HG03457 (cell line): ENCODE data around the gene ZNF415.
"Not testable (repeated sequence)": the region's sequence is repeated elsewhere in the genome, so short reads cannot be mapped to it uniquely, and the experiment has no call there.

Source experiments
- ATAC-seq: cut with Tn5 transposase; IDR thresholded peaks from one replicate; pipeline ENCODE4 v1.9.1; 2021; ENCODE audit warnings: moderate number of reproducible peaks; ENCODE audit not compliant: unreplicated experiment

ZNF415 gene

DNA sequence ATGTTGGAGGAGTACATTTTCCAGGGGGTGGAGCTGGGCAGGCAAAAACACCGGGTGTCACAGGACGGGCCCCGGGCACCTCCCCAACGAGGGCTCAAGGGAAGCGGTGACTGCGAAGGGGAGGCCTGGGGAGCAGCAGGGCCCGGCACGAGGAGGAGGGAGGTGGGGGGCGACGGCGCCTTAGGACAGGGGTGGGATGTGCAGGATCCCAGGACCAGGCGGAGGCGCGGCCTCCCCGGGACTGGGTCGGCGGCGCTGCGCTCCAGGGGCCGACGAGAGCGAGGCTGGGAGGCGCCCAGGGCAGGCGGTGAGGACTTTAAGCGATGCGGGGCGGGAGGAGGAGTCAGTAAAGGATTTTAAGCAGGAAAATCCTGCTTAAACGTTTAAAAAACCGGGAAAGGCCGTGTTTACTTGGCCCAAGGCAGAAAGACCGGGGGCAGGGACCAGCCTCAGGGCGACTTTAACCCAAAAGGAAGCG, 29.9 kb downstream of the ZNF415 start:
- ATAC-seq, result no peak

- ATAC-seq, result no peak
Observed at GRCh38 chr19:53102206-53102755, 30.4 kb downstream of the ZNF415 start.

DNA sequence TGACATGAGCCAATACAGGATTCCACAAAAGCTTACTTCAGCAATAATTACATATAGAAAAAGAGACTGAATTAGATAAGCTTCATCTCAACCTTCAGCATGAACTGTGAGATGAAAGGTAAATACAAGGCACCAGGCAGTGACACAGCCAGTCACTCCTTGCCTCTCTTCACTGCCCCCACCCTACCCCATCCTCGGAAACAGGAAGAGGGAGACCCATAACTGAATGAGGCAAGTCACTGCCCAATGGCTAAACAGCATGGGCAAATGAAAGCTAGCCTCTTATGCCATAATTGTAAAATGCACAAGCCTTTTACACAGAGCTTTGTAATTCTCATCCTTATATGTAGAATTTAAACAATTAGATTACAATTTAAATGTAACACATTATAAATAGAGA, 31.2 kb downstream of the ZNF415 start:
- ATAC-seq, result no peak

GRCh38 chr19:53098570-53098969, 34.1 kb downstream of the ZNF415 start:
- ATAC-seq, result not testable (repeated sequence)

DNA sequence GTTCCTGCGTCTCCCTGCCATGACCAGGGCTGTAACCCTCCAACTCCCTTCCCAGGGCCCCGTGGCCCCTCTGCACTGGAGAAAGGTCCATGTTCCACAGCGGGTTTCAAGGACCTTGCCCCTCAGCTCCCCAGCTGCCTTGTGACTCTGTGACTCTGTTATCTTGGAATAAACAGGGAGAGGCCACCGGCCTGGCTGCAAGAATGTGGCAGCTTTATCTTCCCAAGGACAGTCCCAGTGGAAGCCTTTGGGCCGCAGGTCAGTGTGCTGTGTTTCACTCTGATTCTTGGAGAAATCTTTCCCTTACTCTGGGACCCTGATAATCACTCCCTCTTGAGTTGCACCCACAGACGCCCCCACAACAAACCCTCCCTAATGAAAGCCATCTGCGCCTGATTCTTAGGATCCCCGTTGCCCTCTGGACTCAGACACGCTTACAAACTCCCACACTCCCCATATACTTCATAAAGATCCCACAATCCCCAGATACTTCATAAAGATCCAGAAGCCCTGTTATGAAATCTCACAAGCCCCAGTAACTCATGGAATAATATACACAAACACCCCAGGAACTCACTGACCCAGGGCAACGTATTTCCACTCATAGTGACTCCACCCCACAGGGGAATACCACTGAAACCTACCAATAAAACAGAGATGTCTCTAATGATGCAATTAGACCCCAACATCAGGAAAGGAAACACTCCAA, 35.6 kb downstream of the ZNF415 start:
- ATAC-seq, result not testable (repeated sequence)

GRCh38 chr19:53096579-53096978, 36.1 kb downstream of the ZNF415 start:
- ATAC-seq, result not testable (repeated sequence)

DNA sequence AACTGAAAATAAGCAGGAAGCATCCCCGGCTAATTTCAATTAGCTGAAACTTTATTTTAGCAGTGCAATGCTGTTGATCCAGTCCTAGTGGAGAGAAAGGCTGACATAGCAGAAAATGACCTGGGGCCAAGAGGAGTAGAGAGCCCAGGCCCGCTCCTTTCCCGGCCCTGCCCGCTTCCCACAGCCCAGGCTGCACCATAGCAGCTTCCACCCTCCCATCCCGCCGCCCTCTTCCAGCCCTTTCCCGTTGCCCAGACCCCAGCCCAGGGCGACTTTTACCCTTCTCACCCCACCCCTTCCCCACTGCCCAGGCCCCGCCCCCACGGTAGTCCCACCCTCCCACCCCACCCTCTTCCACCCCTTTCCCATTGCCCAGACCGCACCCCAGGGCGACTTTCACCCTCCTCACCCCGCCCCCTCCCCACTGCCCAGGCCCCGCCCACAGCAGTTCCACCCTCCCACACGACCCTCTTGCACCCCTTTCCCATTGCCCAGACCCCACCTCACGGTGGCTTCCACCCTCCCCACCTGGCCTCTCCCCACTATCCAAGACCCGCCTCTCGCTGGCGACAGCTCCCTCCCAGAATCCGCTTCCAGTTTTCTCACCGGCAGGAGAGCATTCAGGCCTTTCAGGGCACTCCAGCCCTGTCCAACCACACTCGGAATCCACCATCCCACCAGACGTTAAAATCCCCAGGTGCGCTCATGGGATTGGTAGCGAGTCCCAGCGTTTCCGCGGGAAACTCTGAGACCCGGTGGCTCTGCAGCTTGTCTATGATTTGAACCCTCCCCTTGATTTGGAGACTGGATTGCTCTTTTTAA, 37.7 kb downstream of the ZNF415 start:
- ATAC-seq, result no peak

DNA sequence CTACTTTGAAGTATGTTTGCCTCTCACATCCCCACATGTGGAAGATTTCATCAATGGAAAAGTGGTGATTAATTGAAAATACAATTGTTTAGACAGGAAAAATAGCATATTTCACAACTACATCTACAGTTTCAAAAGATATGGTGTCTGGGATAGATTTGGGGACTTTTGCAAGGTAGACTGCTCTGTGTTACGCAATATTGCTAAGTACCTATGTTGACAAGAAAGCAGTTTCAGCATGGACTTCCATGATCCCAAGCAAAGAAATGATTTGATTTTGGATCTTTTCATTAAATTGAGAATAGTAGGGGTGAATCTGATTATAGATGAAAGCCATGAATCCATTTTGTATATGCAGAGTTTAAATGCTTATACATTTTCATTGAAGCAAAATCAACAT, 40.0 kb downstream of the ZNF415 start:
- ATAC-seq, result no peak

- no peak for ATAC-seq
Observed at GRCh38 chr19:53091413-53092254, 41.1 kb downstream of the ZNF415 start.

GRCh38 chr19:53088091-53088490, 44.6 kb downstream of the ZNF415 start:
- ATAC-seq, result no peak

DNA sequence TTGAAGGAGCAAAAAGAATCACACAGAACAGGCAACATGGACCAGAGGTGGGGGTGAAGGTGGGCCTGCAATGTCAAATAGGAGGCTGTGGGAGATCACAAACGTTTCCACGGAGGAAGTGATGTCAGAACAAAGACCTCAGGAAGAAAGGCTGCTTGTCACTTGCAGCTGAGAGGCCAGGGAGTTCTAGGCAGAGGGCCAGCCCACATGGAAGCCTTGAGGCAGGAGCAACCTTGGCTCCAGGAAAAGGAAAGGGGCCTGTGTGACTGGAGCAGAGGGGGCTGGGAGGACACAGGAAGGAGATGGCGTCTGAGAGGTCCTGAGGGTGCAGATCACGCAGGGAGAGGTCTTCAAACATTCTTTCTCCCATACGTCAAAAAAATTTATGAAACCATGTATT, 45.8 kb downstream of the ZNF415 start:
- ATAC-seq, result no peak

DNA sequence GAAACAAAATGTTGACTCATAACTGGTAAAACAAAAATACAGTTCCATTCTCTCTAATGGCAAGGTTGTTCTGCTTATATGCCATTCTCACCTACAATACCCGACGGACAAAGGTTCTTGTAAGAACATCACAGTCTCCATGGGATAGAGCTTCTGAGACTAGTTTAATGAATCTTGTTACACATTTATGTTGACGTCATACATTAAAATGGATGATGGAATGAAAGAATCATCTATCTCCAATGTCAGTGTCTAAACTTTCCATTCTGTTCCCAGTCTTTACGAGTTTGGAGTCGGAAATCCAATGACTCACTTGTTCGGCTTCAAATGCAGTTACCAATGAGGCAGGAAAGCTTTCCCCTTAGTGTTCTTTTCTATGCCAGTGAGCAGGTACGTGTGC, 47.2 kb downstream of the ZNF415 start:
- ATAC-seq, result no peak

DNA sequence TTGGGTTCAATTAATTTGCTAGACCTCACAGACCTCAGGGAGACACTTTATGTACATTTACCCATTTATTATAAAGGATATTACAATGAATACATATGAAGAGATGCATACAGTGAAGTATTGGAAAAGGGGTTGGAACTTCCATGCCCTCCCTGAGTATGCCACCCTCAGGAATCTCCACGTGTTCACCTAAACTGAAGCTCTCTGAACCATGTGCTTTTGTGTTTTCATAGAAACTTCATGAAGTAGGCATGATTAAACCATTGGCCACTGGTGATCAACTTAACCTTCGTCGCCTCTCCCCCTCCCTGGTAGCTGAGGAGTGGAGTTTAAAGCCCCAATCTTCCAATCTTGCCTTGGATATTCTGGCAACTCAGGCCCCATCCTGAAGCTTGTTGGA, 49.8 kb downstream of the ZNF415 start:
- ATAC-seq, result no peak

GRCh38 chr19:53079313-53079924, 53.3 kb downstream of the ZNF415 start:
- ATAC-seq, result no peak

DNA sequence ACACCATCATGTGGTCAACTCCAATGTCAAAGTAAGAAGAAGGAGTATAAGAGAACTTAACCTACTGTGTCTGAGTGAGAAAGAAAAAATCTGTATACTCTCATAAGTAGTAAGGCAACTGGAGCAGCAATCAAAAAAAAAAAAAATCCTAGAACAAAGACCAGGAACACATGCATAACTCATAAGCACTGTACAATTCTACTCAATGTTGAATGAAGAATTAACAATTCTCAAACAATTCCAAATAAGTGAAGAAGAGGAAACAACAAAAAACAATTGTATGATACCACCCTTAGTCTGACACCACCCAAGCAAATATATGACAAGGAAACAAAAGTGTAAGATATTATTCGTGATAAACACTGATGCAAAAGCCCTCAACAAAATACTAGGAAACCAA, 54.0 kb downstream of the ZNF415 start:
- no peak for ATAC-seq

DNA sequence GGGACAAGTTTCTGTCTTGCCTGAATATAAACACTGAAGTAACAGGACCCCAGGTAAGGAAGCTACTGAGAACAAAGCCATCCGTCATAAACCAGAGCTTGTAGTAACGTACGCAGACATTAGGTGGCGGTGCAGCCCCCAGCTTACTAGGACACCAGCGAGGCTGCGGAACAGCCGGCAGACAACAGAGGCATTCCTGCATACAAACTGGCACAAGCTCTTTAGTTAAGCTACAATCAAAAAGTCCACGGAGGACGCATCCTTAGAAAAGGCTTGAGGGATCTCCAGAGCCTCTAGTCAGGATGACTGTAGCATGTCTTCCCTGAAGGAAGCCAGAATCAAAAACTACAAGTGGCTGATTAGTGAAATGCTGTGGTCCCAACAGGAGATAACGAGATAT, 55.7 kb downstream of the ZNF415 start:
- ATAC-seq, result no peak

- ATAC-seq, result no peak
Observed at GRCh38 chr19:53068834-53069233, 63.9 kb downstream of the ZNF415 start.

DNA sequence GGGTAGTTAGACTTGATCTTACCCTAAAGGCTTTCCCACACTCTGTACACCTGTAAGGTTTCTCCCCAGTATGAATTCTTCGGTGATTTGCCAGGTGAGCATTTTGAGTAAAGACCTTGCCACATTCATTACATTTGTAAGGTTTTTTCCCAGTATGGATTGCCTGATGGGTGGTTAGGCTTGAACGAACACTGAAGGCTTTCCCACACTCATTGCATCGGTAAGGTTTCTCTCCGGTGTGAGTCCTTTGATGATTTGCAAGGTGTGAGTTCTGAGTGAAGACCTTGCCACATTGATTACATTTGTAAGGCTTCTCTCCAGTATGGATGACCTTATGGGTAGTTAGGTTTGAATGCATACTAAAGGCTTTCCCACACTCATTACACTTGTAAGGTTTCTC, 64.5 kb downstream of the ZNF415 start:
- no peak for ATAC-seq

- no peak for ATAC-seq
Observed at GRCh38 chr19:53057904-53058580, 74.7 kb downstream of the ZNF415 start.
